HL-60 (cell line): ENCODE data around the gene PTPRD.

Experiments
- DNase-seq, 2 experiments: peaks; one replicate each; pipeline ENCODE4 v3.0.0-alpha.2; 2010 to 2020; ENCODE audit warnings: low read depth in 1 of 2, low spot score in 1 of 2
- H3K27ac ChIP-seq: fragments of 250-450 bp; sonication (Bioruptor Pico); replicated peaks from 2 replicates; pipeline ENCODE4 v1.5.1; 2020; ENCODE audit warnings: mild to moderate bottlenecking, moderate library complexity
- H3K27me3 ChIP-seq: fragments of 250-450 bp; sonication (Bioruptor Pico); 2 replicates; pipeline ENCODE4 v1.5.1; 2021; ENCODE audit warnings: mild to moderate bottlenecking, moderate library complexity; ENCODE audit not compliant: insufficient read depth, poor library complexity, severe bottlenecking
- H3K4me3 ChIP-seq: replicated peaks from 2 replicates; pipeline ENCODE4 v1.5.1; 2011; ENCODE audit warnings: mild to moderate bottlenecking, control low read depth, low read length; ENCODE audit not compliant: insufficient read depth
- GABPA ChIP-seq: IDR thresholded peaks from 2 replicates; pipeline ENCODE4 v1.6.1; 2012; ENCODE audit warnings: low read depth
- POLR2AphosphoS5 ChIP-seq: IDR thresholded peaks from 2 replicates; pipeline ENCODE4 v1.6.1; 2012; ENCODE audit warnings: low read depth
- SPI1 ChIP-seq: IDR thresholded peaks from 2 replicates; pipeline ENCODE4 v1.6.1; 2012; ENCODE audit warnings: low read depth, mild to moderate bottlenecking, borderline replicate concordance
- TF ChIP-seq, protein P1 (sequence below): IDR thresholded peaks from 2 replicates; pipeline ENCODE4 v1.6.1; 2012; ENCODE audit warnings: low read depth; ENCODE audit not compliant: insufficient replicate concordance
- TF ChIP-seq, protein P2 (sequence below): IDR thresholded peaks from one replicate; pipeline ENCODE4 v1.5.1; 2011; ENCODE audit warnings: low read length, control low read depth, inconsistent platforms; ENCODE audit not compliant: insufficient read depth

PTPRD gene

DNA sequence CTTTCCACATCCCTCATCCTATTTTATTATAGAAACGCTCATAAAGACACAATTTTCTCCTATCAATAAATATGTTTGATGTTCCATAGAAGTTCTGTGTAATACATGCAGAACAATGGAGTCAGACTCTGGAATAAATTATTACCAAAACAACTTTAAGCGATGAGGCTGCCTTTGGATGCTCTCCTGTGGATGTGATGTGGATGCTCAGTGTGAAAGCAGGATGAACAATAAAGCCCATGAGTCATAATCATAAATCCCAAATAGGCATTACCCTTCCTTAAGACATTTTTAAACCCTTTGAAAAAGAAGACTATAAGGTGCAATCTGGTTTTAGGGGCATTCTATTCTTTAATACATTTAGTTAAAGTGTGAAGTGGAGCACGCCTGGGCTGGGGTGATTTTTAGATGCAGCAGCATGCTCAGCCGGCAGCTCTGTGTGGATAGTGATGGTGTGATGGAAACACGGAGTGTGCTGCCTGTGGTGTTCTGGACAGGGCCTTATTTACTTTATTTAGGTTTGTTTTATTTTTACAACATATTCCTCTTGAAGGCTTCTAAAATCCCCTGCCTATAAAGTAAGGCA lies 991.4 kb downstream of the PTPRD start:
- DNase-seq, result no peak
- Histone ChIP-seq H3K27me3 (no peaks in the 10 kb centered on the region), H3K27ac (no peak overlapping the region), H3K4me3 (no peak overlapping the region)
- TF ChIP-seq, protein P1, sequence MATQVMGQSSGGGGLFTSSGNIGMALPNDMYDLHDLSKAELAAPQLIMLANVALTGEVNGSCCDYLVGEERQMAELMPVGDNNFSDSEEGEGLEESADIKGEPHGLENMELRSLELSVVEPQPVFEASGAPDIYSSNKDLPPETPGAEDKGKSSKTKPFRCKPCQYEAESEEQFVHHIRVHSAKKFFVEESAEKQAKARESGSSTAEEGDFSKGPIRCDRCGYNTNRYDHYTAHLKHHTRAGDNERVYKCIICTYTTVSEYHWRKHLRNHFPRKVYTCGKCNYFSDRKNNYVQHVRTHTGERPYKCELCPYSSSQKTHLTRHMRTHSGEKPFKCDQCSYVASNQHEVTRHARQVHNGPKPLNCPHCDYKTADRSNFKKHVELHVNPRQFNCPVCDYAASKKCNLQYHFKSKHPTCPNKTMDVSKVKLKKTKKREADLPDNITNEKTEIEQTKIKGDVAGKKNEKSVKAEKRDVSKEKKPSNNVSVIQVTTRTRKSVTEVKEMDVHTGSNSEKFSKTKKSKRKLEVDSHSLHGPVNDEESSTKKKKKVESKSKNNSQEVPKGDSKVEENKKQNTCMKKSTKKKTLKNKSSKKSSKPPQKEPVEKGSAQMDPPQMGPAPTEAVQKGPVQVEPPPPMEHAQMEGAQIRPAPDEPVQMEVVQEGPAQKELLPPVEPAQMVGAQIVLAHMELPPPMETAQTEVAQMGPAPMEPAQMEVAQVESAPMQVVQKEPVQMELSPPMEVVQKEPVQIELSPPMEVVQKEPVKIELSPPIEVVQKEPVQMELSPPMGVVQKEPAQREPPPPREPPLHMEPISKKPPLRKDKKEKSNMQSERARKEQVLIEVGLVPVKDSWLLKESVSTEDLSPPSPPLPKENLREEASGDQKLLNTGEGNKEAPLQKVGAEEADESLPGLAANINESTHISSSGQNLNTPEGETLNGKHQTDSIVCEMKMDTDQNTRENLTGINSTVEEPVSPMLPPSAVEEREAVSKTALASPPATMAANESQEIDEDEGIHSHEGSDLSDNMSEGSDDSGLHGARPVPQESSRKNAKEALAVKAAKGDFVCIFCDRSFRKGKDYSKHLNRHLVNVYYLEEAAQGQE, result no peak
- TF ChIP-seq SPI1 (no peak), GABPA (no peak), POLR2AphosphoS5 (no peak)
- TF ChIP-seq, protein P2, sequence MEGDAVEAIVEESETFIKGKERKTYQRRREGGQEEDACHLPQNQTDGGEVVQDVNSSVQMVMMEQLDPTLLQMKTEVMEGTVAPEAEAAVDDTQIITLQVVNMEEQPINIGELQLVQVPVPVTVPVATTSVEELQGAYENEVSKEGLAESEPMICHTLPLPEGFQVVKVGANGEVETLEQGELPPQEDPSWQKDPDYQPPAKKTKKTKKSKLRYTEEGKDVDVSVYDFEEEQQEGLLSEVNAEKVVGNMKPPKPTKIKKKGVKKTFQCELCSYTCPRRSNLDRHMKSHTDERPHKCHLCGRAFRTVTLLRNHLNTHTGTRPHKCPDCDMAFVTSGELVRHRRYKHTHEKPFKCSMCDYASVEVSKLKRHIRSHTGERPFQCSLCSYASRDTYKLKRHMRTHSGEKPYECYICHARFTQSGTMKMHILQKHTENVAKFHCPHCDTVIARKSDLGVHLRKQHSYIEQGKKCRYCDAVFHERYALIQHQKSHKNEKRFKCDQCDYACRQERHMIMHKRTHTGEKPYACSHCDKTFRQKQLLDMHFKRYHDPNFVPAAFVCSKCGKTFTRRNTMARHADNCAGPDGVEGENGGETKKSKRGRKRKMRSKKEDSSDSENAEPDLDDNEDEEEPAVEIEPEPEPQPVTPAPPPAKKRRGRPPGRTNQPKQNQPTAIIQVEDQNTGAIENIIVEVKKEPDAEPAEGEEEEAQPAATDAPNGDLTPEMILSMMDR, result no peak

DNA sequence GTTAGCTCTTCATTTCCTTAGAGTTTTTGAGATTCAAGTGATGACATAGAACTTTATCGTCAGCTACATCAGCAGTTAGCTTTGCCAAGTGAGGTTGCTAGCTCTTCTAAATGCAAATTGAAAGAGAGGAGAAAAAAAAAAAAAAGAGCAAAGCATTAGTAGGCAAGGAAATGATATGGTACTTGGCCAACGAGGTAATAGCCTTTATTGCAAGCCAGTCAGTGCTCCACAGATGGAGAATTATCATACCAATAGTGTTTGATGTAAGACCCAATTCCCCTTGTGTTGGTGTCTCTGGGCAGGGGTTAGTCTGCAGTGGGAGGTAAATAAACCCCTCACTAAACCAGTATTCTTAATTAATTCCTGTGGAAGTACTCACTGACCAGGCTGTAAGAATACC lies 992.1 kb downstream of the PTPRD start:
- TF ChIP-seq GABPA (no peak), POLR2AphosphoS5 (no peak), SPI1 (no peak)
- TF ChIP-seq, protein P1, result no peak
- TF ChIP-seq, protein P2, result no peak
- Histone ChIP-seq H3K27ac (no peak overlapping the region), H3K27me3 (no peaks in the 10 kb centered on the region)

DNA sequence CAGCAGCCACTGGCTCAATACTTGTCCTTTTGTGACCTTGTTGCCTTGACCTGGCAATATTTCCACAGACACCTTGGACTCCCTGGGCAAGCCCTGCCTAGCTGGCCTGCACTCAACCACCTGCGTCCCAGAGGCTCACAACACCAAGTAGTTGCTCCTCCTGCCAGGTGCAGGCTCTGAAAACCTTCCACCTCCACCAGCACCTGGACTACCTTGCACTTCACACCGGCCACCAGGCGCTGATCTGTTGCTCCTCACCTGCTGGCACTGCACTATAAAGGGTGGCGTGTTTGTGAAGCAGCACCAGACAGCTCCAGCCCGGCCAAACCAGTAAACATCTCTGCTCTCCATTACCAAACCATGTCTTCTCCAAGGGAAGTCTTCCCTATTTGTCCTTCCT lies 997.7 kb downstream of the PTPRD start:
- Histone ChIP-seq H3K27ac (no peak overlapping the region), H3K27me3 (no peaks in the 10 kb centered on the region), H3K4me3 (no peak overlapping the region)
- no peak for TF ChIP-seq SPI1
- TF ChIP-seq, protein P2, result no peak
- no peak for DNase-seq

More for the DNA sequence above, 992.1 kb downstream of the PTPRD start:
- no peak overlapping the region for H3K4me3 ChIP-seq
- DNase-seq, result no peak

DNA sequence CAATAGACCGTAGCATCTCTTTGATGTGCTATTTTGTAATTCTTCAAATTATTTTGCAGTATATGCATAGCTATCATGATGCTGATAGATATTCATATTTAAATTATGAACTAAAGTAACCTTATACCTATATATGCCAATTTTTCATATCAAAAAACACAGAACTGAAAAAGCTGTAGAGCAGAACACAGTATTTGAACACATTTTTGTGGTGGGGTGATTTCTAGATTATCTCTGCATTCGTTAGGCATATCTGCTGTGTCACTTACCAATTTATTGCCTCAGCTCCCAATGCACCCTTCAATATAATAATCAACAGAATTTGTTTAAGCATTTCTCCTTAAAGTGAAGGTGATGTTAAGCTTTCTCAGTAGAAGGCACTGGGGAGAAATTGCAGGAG lies 998.2 kb downstream of the PTPRD start:
- no peak for DNase-seq
- Histone ChIP-seq H3K27ac (no peak overlapping the region), H3K27me3 (no peaks in the 10 kb centered on the region), H3K4me3 (no peak overlapping the region)
- TF ChIP-seq GABPA (no peak), SPI1 (no peak), POLR2AphosphoS5 (no peak)
- TF ChIP-seq, protein P1, result no peak
- TF ChIP-seq, protein P2, result no peak
